Limb (tissue), 2 donors: ENCODE results near the gene ST7L.
A peak's percentile ranks its signal among the peaks of the same experiment; 100 is the strongest.

Experiments used
- DNase-seq, 2 donors: peaks; one replicate each; pipeline ENCODE4 v3.0.0-alpha.2; 2016; ENCODE audit errors: extremely low spot score in 2 of 2

The ST7L gene

DNA sequence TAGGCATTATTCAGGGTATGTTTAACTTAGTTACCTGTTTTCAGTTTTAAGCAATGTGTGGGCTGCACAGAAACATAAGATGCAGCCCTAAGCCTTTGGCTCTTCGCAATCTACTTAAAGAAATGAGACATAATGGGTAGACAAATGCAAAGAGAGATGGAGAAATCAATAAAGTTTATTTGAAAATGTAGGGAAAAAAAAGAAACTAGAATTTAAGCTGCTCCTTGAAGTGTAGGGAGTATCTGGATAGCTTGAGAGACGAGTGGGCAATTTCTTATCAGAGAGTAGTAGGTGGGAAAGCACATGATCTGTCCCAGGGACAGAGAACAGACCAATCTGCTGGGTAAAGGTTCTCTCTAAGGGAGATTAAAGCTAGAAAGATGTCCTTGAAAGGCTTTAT is 101.3 kb downstream of the ST7L start:
- DNase-seq, result no peak

- no peak for DNase-seq
Measured at GRCh38 chr1:112517231-112517630, 101.7 kb downstream of the ST7L start.

DNA sequence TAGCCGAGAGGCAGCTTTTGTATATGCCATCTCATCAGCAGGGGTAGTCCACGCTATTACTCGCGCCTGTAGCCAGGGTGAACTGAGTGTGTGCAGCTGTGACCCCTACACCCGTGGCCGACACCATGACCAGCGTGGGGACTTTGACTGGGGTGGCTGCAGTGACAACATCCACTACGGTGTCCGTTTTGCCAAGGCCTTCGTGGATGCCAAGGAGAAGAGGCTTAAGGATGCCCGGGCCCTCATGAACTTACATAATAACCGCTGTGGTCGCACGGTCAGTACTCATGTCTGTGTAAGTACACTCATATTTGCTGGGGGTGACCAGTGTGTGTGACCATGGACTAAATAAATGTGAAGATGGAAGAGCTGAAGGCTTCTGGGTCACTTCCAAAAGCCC is 102.8 kb downstream of the ST7L start:
- DNase-seq, result no peak

DNA sequence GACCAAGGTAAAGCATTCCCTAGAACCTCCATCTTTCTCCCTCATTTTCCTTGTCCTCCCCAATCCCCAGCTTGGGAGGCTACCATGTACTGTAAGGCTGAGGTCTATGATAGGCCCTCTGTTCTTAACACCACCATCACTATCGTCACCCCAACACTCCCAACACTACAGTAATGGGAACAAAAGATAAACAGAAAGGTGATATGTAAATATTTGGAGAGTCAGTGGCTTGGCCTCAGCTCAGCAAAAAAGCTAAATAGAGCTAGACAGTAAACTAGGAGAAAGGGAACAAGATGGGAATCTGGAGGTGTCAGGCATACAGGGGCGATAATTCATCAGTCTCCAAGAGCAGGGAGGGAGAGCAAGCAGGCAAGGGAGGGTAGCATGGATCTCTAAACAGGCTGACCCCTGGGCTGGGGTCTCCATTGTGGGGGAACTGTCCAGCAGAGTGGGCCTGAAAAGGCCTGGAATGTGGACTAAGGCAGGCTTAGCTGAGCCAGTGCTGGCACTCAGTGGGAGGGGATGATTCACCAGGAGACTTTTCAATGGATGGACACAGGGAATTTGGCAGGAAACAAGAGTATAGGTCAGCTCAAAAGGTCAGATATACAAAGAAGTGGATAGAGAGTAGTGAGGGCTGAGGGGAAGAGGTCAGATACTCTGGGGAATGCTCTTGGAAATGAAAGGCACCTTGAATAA is 103.5 kb downstream of the ST7L start:
- no peak for DNase-seq

GRCh38 chr1:112514901-112515300 is 104.0 kb downstream of the ST7L start:
- DNase-seq, result no peak

- no peak for DNase-seq
Measured at GRCh38 chr1:112513112-112513870, 105.7 kb downstream of the ST7L start.

DNA sequence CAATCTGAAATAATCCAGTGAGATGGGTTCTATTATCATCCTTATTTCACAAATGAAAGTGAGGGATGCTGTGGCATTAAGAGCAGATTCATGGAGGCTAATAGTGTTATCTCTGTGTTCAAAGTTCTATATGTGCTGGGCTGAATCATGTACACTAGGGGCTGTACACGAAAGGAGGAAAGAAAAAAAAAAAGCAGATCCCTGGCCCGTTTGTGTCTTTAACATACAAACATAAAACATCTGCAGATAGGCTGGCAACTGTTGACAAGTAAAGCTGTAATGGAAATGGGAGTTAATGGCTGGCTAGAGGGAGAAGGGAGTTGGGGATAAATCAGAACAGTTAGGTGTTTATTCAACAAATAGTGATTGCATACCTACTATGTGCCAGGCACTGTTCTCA is 107.0 kb downstream of the ST7L start:
- DNase-seq, result no peak

- no peak for DNase-seq
Measured at GRCh38 chr1:112510340-112510739, 108.6 kb downstream of the ST7L start.

- no peak for DNase-seq
Measured at GRCh38 chr1:112509660-112510178, 109.2 kb downstream of the ST7L start.

- peak in 1 of 2 donors; percentile 62 for DNase-seq
Measured at GRCh38 chr1:112509005-112509659, 109.8 kb downstream of the ST7L start.

- DNase-seq, result peak in 1 of 2 donors; percentile 53
Measured at GRCh38 chr1:112508278-112509004, 110.5 kb downstream of the ST7L start, which contains the start of gene WNT2B. WNT2B (plus strand) TSS chr1:112508965; CDS start chr1:112509263, 298 bp downstream.

DNA sequence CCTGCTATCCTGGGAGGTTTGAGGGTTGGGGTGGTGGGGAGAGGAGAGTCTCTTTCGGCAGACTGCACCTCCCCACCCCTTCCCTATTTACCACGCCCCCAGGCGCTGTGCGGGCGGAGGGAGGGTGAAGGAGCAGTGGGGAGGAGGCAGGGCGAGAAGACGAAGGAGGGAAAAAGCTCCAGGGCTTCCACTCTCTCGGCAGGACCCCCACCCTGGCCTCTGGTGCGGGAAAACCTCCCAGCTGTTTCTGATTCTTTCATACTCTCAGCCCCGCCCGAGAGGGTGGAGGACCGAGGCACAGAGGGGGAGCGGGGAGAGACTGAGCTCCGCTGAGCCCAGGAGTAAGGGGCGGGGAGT is 111.0 kb downstream of the ST7L start:
- DNase-seq, result peak in 1 of 2 donors; percentile 73

GRCh38 chr1:112507336-112507735 is 111.6 kb downstream of the ST7L start:
- DNase-seq, result no peak

GRCh38 chr1:112506731-112507130 is 112.2 kb downstream of the ST7L start:
- DNase-seq, result no peak

- DNase-seq, result no peak
Measured at GRCh38 chr1:112506306-112506705, 112.6 kb downstream of the ST7L start.

GRCh38 chr1:112505878-112506277 is 113.1 kb downstream of the ST7L start:
- DNase-seq, result no peak

DNA sequence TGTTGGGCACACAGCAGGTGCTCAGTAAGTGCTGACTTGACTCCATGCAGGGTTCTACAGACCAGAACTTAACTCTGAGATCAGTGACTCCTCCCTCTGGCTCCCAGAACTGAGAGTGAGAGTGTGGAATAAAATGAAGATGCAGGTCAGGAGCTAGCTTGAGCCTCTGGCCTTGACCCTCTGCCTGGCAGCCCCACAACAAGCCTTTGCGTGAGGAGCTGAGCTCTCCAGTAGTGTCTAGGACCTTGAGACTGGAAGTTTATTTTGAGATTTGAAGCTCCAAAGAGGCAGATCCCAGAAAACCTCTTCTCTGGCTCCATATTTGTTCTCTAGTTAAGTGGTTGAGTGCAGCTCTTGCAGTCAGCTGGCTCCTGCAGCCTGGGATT is 113.5 kb downstream of the ST7L start:
- no peak for DNase-seq

GRCh38 chr1:112504661-112505399 is 114.1 kb downstream of the ST7L start:
- peak in 1 of 2 donors; percentile 68 for DNase-seq

DNA sequence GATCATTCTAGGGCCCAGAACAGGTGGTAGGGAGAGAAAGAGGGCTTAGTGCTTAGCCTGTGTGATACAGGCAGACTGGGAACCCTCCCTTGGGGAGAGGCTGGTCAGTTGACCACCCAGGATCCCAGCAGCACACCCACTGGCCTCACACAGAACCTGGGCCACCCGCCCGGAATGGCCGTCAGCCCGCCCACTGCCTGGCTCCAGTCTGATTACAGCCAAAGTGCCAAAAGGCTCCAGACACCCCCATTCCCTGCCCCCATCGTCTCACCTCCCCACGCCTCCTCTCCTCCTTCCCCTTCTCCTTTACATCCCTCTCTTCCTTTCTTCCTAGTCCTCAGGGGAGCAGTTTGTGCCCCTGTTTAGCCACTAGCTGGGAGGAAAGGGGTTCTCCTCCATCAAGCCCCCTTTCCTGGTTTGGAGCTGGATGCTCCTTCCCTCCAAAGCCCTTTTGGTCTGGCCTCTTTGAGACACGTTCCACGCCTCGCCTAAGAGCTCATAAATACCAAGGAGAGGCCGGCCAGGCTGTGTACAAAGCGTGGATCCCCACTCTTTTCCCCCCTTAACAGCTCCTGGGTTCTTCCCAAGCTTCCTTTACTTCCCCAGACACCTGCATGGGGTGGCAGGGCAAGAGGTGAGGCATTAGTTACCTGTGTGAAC is 114.8 kb downstream of the ST7L start:
- no peak for DNase-seq

GRCh38 chr1:112502826-112503225 is 116.1 kb downstream of the ST7L start:
- DNase-seq, result no peak
